Sigmoid colon (tissue), 4 donors: ENCODE measurements around the gene NPHP4.

Experiments used
- CTCF ChIP-seq, 4 experiments: fragments of 450-650 bp in 3 of 4; fragments of 200-600 bp in 1 of 4; IDR thresholded peaks; one replicate each; pipeline ENCODE4 v1.5.1; 2016 to 2019; ENCODE audit warnings: antibody characterized with exemption in 4 of 4, mild to moderate bottlenecking in 3 of 4, moderate library complexity in 2 of 4
- EP300 ChIP-seq, 4 donors: sonication (generic); formaldehyde crosslinking; IDR thresholded peaks; one replicate each; pipeline ENCODE4 v1.6.1; 2017; ENCODE audit warnings: antibody characterized with exemption in 4 of 4
- POLR2A ChIP-seq, 2 donors: fragments of 450-650 bp; IDR thresholded peaks; one replicate each; pipeline ENCODE4 v1.6.1; 2016; ENCODE audit warnings: antibody characterized with exemption in 2 of 2, mild to moderate bottlenecking in 2 of 2, moderate library complexity in 2 of 2

DNA sequence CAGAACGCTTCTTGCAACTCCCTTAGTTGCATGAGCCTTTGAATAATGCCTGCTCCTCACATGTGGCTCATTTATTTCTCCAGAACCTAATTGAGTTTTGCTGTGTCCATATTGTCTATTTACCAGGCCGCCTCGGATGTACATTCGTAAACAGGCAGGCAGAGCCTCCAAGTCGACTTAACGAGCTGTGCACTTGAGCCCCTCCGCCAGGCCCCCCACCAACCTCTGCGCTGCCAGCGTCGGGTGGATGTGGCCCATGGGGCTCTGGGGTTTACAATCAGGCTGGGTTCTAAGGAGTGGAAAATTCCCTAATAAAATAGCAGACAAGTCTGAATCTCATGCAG is 106.1 kb downstream of the NPHP4 start:
- TF ChIP-seq POLR2A (IDR thresholded peaks at IDR 0.05) (no peak), CTCF (IDR thresholded peaks at IDR 0.05) (no peak), EP300 (IDR thresholded peaks at IDR 0.05) (no peak)
